B cell (primary cell): ENCODE data around the gene CNIH4.

Experiments
- CTCF ChIP-seq: fragments of 200-600 bp; IDR thresholded peaks from one replicate; pipeline ENCODE4 v1.8.0; 2022; ENCODE audit warnings: antibody characterized with exemption, mild to moderate bottlenecking
- EZH2 ChIP-seq: IDR thresholded peaks from 2 replicates; pipeline ENCODE4 v1.6.1; 2012; ENCODE audit warnings: borderline replicate concordance, low read depth, mild to moderate bottlenecking, moderate library complexity, low read length; ENCODE audit not compliant: insufficient read depth, poor library complexity, severe bottlenecking

GRCh38 chr1:224377676-224378006 lies 21.0 kb downstream of the CNIH4 start:
- TF ChIP-seq CTCF = no peak
- no peak for TF ChIP-seq EZH2
